ENCODE data around the gene FGFBP2. TPM values are rescaled to one million over a fixed set of nuclear protein-coding genes. Genes with fewer than 3 reads are reported as not detected.

FGFBP2 gene
- total RNA-seq, 1 donor from 2014 or later, result not detected

- DNase-seq (ENCODE audit: low read depth in 2 of 2), result no peak
Measured at GRCh38 chr4:15968551-15969300, 5.8 kb upstream of the FGFBP2 start.

GRCh38 chr4:15965325-15965724 lies 2.4 kb upstream of the FGFBP2 start:
- no peak for DNase-seq (ENCODE audit: low read depth in 2 of 2)

GRCh38 chr4:15964159-15964558 lies 1.2 kb upstream of the FGFBP2 start:
- no peak for DNase-seq (ENCODE audit: low read depth in 2 of 2)

GRCh38 chr4:15963576-15963975 lies 601 bp upstream of the FGFBP2 start:
- DNase-seq (ENCODE audit: low read depth in 2 of 2), result no peak

- DNase-seq (ENCODE audit: low read depth in 2 of 2), result no peak
Measured at GRCh38 chr4:15961781-15962510, 1.0 kb downstream of the FGFBP2 start.

- DNase-seq (ENCODE audit: low read depth in 2 of 2), result no peak
Measured at GRCh38 chr4:15958562-15958961, 4.4 kb downstream of the FGFBP2 start.

- DNase-seq (ENCODE audit: low read depth in 2 of 2), result peak; percentile 68 to 77
Measured at GRCh38 chr4:15956179-15956850, 6.7 kb downstream of the FGFBP2 start.

- DNase-seq (ENCODE audit: low read depth in 2 of 2), result peak in 1 of 2 donors; percentile 15
Measured at GRCh38 chr4:15955670-15956069, 7.3 kb downstream of the FGFBP2 start.

GRCh38 chr4:15953625-15954024 lies 9.3 kb downstream of the FGFBP2 start:
- DNase-seq (ENCODE audit: low read depth in 2 of 2), result no peak

- no peak for DNase-seq (ENCODE audit: low read depth in 2 of 2)
Measured at GRCh38 chr4:15951781-15952180, 11.2 kb downstream of the FGFBP2 start.

GRCh38 chr4:15948826-15949225 lies 14.1 kb downstream of the FGFBP2 start:
- no peak for DNase-seq (ENCODE audit: low read depth in 2 of 2)

GRCh38 chr4:15947684-15948083 lies 15.3 kb downstream of the FGFBP2 start:
- DNase-seq (ENCODE audit: low read depth in 2 of 2), result no peak

GRCh38 chr4:15945516-15945915 lies 17.5 kb downstream of the FGFBP2 start:
- DNase-seq (ENCODE audit: low read depth in 2 of 2), result no peak

- DNase-seq (ENCODE audit: low read depth in 2 of 2), result no peak
Measured at GRCh38 chr4:15944895-15945294, 18.1 kb downstream of the FGFBP2 start.

GRCh38 chr4:15942283-15942682 lies 20.7 kb downstream of the FGFBP2 start:
- no peak for DNase-seq (ENCODE audit: low read depth in 2 of 2)

- no peak for DNase-seq (ENCODE audit: low read depth in 2 of 2)
Measured at GRCh38 chr4:15938640-15939039, 24.3 kb downstream of the FGFBP2 start, which contains the start of gene FGFBP1. Gene FGFBP1, minus strand, starts transcription at chr4:15938740. Its CDS starts 2,108 bp downstream, at chr4:15936632.

- DNase-seq (ENCODE audit: low read depth in 2 of 2), result no peak
Measured at GRCh38 chr4:15938182-15938581, 24.8 kb downstream of the FGFBP2 start.

- DNase-seq (ENCODE audit: low read depth in 2 of 2), result no peak
Measured at GRCh38 chr4:15936495-15936894, 26.5 kb downstream of the FGFBP2 start.

- DNase-seq (ENCODE audit: low read depth in 2 of 2), result peak in 1 of 2 donors; percentile 22
Measured at GRCh38 chr4:15935504-15936402, 27.2 kb downstream of the FGFBP2 start.

GRCh38 chr4:15934259-15934658 lies 28.7 kb downstream of the FGFBP2 start:
- DNase-seq (ENCODE audit: low read depth in 2 of 2), result no peak
